GM21528 (cell line): ENCODE data around the gene VAC14.

Experiments
- ATAC-seq: cut with Tn5 transposase; IDR thresholded peaks from one replicate; pipeline ENCODE4 v1.9.1; 2021; ENCODE audit warnings: mild to moderate bottlenecking, moderate library complexity; ENCODE audit not compliant: unreplicated experiment, low FRiP score

The VAC14 gene

DNA sequence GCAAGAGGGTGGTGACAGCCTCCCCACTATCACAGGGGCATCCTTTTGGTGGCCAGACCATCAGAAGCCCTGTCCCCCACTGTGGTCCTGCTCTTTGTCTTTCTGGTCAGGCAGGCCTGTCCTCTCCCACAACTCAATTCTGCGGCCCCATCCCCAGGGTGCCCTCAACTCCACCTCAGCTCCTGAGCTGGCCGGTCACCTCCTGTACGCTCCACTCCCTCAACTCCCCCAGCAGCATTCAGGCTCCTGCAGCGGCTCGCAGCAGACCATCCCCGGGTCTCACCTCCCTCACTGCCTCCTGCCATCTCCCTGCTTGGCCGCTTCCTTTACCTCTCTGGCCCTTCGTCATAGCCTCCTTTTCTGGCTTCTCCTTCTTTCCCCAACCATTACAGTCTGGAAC, 71.7 kb downstream of the VAC14 start:
- no peak for ATAC-seq

DNA sequence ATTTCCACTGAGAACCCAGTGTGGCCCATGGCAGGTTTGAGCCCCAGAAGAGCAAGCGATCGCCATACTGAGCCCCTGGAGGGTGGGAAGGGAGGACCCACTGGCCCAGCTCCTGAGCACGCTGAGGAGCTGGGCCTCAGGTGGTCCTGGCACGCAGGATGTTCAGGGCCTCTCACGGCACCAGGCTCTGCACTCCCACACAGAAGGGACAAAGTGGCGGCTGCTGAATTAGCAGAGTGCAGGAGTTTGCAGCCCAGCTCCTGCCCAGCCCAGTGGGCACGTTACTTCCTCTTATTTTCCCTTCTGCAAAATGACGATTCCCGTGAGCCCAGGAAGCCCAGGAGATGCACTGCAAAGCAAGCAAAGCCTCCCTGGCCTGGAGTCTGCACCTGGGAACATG, 72.8 kb downstream of the VAC14 start:
- ATAC-seq = no peak

DNA sequence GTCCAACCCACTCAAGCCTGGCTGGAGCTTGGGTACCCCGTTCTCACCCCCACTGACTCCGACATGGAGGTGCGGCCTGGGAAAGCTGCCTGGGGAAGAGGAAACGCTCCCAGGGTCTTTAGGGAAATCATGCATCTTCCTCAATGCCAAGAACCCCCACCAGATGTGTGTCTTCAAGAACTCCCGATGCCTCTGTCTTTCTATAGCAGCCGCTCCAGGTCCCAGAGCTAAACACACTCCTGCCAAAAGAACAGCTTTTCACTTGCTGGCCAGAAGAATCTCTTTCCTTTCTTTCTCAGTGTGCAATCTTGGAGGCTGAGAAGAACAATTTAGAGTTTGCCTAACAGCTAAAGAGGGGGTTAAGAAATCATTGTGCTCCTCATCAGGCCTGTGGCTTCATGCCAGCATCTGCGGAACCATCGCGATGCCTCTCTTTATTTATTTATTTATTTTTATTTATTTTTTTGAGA, 74.0 kb downstream of the VAC14 start:
- no peak for ATAC-seq

DNA sequence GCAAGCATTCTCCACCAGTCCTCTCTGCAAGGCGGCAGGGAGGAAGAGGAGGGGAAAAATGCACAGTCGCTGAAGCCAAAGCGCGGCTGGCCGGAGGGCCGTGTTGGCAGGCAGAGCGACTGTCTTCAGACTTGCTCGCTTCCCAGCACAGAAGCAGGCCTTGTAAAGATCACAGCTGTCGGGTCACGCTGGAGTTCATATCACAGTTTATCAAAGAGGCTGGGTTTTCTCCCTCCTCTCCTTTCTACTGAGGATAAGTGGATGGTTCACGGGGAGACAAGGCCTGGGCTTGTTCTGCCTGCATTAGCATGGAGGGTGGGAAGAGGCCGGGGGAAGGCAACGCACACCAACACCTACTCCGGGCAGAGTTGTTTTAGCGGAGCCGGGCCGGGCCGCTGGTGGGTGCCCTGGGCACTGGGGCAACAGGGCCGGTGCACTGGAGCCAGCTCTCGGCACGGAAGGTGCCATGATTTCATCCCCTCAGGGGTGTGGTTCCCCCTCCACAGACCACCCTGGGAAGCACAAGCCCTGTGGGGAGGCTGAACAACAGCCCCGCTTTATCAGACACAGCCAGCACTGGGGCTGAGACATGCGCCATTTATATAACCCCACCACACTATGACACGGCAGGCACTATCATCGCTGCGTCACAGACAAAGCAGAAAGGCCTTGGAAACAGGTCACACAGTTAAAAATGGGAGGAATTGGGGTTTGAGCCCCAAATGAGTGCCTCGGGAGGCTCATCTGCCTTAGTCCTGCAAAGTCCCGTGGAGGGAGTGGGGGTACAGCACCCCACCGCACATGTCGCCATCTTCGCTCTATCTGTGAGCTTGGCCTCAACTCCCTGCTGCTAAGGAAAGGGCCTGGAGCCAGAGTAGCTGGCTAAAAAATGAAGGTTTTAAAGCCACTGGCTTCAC, 74.8 kb downstream of the VAC14 start:
- ATAC-seq = no peak

DNA sequence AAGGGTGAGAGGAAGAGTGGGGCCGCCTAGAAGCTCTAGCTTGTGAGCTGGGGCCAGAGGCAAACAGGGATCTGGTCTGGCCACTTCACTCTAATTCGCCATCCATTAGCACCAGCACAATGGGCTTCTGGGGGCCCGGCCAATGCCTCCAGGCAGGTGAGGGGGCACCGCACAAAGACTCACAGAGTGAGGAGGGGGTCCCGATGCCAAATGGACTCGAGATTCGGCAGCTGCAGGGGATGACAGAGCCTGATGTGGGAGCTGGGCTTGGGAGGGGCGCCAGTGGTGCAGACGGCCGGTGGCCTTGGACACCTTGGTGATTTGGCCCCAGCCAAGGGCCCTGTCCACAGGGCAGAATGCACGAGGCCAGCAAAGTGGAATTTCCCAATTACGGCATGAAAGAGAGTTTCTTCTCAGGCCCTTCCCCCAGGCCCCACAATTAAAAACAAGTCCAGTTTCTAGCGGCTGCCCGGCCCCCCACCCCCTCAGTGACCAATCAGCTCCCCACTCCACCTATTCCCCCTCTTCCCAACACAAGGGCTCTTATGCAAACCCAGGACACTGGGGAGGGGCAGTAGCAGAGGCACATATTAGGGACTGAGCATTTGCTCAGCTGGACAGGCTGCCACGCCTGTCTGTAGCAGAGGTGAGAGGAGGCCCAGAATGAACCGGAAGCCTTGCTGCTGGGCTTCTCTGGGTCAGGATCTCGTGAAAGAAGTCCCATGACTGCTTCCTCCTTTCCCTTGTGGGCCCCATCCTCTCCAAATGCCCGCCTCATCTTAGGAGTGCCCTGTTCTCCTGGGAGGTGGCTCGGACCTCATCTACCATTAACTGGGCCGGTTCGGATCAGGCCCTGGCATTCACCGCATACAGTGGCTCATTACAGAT, 75.7 kb downstream of the VAC14 start:
- ATAC-seq = no peak

DNA sequence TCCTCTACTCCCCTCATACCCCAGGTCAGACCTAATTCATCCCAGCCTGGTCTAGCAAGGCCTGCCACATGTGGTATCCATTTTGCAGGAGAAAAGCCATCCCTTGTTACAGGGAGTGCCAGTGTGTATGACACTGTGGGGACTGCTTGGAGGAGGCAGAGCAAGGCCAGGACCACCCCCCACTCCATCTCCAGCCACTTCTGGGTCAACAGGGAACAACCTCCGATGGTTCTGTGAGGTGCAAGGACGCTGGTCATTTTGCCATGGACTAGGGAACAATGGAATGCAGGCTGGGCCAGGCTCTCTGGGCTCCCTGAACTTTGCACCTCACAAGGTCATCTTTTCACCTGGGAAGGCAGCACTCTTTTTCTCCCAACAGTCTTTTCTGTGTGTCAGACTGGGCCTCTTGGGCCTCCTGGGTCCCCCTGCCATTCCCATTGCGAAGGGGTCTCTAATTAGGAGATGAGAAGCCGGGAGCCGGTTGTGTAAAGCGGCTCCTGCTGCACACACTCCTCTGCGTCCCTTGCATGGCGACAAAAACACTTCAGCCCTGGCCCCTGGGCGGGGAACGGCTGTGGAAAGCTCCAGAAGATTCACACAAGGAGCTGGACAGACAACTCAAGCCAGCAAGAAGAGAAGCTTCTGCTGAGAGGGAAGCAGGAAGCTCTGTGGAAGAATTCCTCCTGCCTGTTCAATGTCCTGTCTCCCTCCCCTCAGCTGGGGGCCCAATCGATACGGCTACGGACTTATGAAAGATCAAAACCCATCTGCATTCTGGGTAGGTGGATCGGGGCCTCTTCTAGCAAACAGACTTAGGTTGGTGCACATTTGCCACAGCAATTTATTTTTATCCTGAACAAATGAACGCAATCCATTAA, 76.6 kb downstream of the VAC14 start:
- ATAC-seq = no peak

DNA sequence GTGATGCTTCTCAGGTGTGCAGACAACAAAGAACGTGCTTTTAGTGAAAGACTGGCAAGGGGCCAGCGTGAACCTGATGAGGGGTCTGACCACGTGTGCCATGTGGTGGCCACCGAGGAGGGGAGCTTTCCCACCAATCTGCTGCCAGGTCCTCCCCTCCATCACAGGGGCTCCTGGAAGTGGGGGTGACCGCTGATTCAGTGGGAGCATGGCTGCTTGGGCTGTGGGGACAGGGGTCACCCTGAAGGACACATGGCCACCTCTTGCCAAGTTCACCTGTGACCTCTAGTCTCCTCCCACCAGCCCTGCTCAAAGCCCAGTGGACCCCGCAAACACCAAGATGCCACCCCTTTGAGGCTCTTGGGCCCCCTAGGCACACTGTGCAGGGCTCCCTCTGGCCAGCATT, 77.2 kb downstream of the VAC14 start:
- ATAC-seq = no peak

DNA sequence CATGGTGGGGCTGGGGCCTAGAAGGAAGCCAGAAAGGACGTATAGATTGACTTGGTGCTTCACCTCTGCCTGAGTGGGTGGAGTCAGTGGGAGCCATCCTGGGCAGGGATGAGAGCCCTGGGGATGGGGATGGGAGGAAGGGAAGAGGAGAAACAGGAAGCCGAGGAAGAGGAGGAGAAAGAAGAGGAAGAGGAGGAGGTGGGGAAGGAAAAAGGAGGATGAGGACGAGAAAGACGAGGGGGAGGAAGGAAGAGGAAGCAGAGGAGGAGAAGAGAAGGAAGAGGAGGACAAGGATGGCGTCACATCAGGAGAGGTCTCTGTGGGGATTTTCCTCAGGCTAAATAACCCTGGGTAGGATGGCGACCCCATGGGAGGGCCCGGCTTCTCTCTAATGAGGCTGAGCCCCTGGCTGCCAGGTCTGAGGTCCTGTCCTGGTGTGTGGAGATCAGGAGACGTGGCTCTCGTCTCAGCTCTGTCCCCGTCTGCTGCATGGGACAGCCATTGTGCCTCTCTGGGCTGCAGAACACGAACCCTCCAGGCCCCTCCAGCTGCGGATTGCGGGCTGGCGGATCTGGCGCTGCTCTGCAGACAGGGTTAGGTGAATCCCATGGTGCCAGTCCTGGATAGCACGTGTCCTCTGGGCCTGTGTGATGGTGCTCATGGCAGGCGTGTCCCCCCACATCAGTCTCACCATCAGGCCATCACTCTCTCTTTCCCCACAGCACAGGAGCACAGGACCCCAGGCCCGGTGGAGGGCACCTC, 79.6 kb downstream of the VAC14 start:
- no peak for ATAC-seq

DNA sequence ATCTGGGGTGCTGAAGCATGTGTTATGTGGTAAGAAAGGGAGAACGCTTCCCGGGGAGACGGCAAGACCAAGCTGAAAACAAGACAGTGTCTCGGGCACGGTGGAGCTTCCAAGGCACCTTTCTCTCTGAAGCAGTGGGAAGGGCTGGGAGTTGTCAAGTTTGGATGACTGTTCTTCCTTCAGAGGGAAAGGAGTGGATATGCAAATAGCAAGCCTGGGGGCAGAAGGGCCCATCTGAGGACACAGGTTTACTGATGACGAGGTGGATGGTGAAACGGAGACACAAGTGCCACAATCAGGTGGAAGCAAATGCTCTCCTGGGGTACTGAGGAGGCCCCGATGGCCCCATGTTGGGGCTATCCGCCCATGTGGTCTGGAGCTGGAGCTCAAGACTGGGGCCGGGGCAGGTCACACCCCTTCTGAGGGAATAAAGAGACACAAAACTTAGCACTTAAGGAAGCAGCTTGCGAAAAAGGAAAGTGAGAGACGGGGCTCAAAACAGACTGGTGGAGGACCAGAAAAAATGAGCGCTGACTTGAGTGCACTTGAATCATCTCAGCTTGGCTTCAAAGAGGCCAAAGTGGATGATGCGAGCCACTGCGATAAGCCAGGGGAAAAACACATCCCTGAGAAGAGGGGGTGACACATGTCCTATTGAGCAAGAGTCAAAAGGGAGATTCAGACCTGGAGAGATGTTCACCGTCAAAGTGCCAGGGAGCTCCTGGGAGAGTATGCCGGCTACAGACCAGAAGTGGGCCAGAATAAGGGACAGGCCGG, 80.3 kb downstream of the VAC14 start:
- no peak for ATAC-seq

DNA sequence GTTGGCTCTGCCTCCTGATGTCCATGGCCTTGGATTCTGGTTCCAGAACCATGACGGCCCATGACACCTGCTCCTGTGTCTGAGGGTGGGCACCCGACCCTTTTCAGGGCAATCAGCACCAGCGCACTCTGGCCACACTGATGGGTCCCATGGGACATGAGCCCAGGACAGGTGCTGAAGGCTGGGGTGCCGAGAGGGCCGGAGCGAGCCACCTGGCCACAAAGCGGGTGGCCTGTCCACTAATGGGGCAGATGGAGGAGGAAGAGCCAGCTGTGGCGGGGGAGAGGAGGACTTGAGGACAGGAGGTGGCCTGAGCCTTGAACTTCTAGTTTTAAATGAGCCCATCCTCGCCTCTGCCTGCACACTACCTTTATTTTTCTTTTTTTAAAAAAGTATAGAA, 83.9 kb downstream of the VAC14 start:
- ATAC-seq = no peak

DNA sequence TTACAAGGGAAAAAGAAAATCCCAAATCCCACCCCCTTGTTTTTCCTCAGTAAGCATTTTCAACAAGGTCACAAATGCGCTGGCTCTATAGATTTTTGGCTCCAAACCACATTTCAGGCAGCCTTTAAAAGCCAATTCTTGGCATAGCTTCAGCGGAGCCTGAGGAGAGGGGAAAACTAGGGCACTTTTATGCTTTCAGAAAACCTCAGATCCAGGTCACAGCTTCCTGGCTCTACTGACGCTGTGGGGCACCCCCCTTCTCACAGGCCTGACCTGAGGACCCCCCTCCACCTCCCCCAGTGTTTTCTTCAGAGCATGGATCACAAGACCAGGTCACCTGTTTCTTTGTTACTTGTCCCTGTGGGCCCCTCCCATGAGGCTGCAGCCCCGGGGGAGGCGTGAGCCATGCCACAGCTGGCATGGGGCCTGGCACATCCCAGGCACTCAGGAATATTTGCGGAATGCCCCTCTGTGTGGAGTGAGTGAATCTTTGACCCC, 85.0 kb downstream of the VAC14 start:
- ATAC-seq = no peak

DNA sequence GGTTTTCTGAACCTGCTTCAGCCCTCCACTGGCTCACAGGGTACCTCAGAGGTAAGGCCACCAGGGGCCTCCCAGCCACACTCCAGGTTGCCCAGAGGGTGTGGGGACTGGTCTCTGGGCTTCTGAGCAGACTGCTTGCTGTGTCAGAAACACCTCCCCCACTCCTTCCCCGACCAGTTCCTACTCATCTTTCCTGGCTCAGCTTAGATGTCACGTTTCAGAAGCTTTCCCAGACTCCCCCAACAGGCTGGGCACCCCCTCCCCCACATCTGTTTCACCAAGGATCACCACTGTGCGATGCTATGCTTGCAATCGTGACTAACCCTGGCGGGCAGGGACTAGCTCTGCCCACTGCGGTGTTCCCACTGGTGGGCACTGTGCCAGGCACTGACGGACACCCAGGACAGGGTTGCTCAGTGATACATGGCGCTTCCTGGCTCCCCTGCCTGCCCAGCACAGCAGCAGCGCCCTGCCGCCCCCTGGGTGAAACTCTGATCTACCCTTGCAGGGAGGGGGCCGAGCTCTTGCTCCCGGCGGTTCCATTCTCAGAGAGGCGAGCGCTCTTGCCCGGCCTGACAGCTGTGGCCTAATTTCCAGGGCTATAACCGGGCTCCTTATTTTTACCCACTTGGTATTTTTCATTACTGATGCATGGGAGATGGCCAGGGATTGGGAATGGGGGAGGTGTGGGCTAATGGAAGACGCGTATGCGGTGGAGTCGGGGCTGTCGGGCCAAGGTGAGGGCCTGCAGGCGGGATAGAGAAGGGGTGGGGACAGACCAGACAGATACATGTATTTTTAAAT, 85.7 kb downstream of the VAC14 start:
- no peak for ATAC-seq

DNA sequence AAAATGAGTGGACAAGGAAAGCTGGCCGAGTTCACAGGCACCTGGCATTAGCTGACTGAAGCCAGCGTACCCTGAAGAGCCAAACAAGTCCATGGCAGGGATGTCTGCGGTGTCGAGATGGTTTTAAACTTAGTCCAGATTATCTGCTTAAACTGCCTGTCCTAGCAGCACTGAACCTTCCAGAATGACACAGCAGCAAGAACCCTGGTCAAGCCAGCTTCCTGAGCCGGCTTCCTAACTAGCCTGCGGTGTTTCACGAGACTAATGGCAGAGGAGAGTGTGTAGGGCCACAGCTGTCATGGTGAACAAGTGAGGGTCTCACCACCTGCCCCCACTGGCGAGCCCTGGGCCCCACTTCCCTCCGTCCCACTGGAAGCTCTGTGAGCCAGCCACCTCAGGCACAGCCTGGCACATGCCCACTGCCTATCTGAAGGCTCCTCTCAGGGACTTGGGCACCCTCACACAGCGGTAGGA, 86.3 kb downstream of the VAC14 start:
- no peak for ATAC-seq

DNA sequence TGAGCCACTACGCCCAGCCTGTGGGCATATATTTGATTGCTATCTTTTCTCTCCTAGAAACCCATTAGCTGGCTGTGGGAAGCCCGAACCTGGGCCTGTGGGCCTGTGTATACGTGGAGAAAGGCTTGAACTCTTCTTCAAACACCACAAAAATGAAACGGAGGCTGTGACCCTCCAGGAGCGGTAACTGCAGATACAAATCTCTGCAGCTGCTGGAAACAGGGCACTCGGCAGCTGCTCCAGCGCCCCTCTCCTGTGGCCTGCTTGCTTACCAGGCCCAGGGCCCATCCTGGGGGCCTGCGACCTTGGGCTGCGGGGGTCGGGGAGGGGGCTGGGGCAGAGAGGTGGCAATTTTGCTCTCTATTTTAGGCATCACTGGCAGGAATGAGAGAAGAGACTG, 87.1 kb downstream of the VAC14 start:
- ATAC-seq = no peak

DNA sequence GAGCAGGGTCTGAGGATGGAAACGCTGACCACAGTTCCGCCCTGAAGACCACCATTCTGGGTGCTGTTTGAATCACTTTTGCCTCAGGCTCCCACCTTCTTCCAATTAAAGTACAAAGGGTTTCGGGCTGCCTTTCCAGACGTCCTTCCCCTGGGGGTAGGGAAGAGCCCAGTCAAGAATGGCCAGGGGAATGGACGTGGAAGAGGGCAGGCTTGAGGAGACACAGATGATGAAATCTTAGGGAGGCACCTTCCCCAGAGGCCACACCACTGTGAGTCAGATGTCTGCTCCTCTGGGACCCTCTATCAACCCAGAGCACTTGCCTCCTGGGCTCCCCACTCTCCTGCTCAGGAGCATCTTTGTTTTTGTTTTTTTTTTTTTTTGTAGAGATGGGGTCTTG, 87.6 kb downstream of the VAC14 start:
- ATAC-seq = no peak

DNA sequence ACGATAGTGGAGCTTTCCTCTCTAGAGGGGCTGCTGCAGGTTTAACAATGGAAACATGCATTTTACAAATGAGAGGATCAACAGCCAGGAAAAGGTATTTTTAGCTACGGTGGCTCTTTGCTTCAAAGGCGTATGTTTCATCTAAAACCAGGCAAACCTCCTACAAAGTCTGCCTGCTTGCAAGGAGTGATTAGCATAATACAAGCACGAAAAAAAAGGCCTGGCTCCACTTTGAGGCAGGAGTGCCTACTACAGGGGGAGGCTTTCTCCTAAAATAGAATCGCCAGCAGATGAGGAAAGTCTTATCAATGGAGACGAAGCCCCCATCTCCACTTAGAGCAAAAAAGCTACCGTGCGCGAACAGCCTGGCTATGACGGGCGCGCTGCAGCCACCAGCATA, 88.0 kb downstream of the VAC14 start:
- ATAC-seq = no peak

DNA sequence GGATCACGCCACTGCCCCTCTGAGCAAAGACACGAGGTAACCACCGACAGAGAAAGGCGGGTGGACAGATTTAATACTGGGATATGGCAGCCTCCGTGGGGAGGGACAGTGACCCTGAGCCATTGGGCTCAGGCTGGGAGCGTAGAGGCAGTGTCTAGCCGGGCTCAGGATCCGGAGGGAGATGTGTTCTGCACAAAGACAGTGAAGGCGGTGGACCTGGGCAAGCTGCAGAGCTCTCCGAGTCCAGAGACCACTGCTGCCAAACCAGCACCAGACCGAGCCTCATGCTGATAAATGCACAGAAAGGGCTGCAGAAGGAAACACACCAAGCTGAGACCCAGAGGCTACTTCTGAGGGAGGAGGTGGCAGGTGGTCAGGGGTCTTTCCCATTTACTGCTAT, 88.6 kb downstream of the VAC14 start:
- ATAC-seq = no peak
